ENCODE measurements around the gene GALNT1.

Gene GALNT1

GRCh38 chr18:35707247-35707646 is 125.7 kb downstream of the GALNT1 start:
- DNase-seq (ENCODE audit: low read depth) = no peak
- no peak for TF ChIP-seq CTCF (IDR thresholded peaks at IDR 0.05; ENCODE audit: low read length, missing control alignments)
- H3K4me3 ChIP-seq (replicated peaks; ENCODE audit: low read depth, low read length) = no peak overlapping the region

- DNase-seq (ENCODE audit: low read depth) = no peak
- no peak for TF ChIP-seq CTCF (IDR thresholded peaks at IDR 0.05; ENCODE audit: low read length, missing control alignments)
- no peak overlapping the region for H3K4me3 ChIP-seq (replicated peaks; ENCODE audit: low read depth, low read length)
Observed at GRCh38 chr18:35707674-35708073, 126.1 kb downstream of the GALNT1 start.

- no peak overlapping the region for H3K4me3 ChIP-seq (replicated peaks; ENCODE audit: low read depth, low read length)
- DNase-seq (ENCODE audit: low read depth) = no peak
- no peak for TF ChIP-seq CTCF (IDR thresholded peaks at IDR 0.05; ENCODE audit: low read length, missing control alignments)
Observed at GRCh38 chr18:35710581-35710980, 129.0 kb downstream of the GALNT1 start.

- DNase-seq (ENCODE audit: low read depth) = no peak
- no peak overlapping the region for H3K4me3 ChIP-seq (replicated peaks; ENCODE audit: low read depth, low read length)
- no peak for TF ChIP-seq CTCF (IDR thresholded peaks at IDR 0.05; ENCODE audit: low read length, missing control alignments)
Observed at GRCh38 chr18:35711227-35711626, 129.7 kb downstream of the GALNT1 start.

- TF ChIP-seq CTCF (IDR thresholded peaks at IDR 0.05; ENCODE audit: low read length, missing control alignments) = no peak
- DNase-seq (ENCODE audit: low read depth) = peak; percentile 69
- no peak overlapping the region for H3K4me3 ChIP-seq (replicated peaks; ENCODE audit: low read depth, low read length)
Observed at GRCh38 chr18:35713545-35713944, 132.0 kb downstream of the GALNT1 start.

GRCh38 chr18:35714539-35714938 is 133.0 kb downstream of the GALNT1 start:
- H3K4me3 ChIP-seq (replicated peaks; ENCODE audit: low read depth, low read length) = no peak overlapping the region
- no peak for DNase-seq (ENCODE audit: low read depth)
- TF ChIP-seq CTCF (IDR thresholded peaks at IDR 0.05; ENCODE audit: low read length, missing control alignments) = no peak

- TF ChIP-seq CTCF (IDR thresholded peaks at IDR 0.05; ENCODE audit: low read length, missing control alignments) = no peak
- no peak overlapping the region for H3K4me3 ChIP-seq (replicated peaks; ENCODE audit: low read depth, low read length)
- DNase-seq (ENCODE audit: low read depth) = no peak
Observed at GRCh38 chr18:35715139-35715538, 133.6 kb downstream of the GALNT1 start.
